Measurements from ENCODE around the gene YWHAE.
"Not testable (repeated sequence)": the region's sequence is repeated elsewhere in the genome, so short reads cannot be mapped to it uniquely, and the experiment has no call there.

Gene YWHAE

DNA sequence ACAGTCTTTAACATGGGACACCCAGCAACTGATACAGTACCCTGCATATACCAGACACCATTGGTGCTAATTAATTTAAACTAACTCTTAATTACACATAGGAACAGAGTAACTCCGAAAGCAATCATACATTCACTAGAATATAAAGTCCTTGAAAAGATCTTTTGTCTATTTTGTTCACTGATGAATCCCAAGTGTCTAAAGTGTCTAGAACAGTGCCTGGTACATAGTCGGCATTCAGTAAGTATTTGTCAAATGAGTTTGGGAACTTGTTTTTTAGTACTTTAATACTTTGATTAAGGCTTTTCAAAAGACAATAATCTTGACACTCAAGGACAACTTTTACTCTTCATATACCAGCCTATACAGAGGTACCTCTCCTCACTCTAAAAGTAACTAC, 13.8 kb downstream of the YWHAE start:
- Histone ChIP-seq H3K36me3 (ENCODE audit: control insufficient read depth, insufficient read depth, low read length) (peaks cover 12% of the 10 kb centered on the region), H3K4me3 (ENCODE audit: low read depth, low read length) (no peak overlapping the region), H3K27ac (ENCODE audit: low read depth, low read length) (no peak overlapping the region), H3K9ac (ENCODE audit: low read length) (no peak overlapping the region), H3K27me3 (ENCODE audit: control insufficient read depth, insufficient read depth, low read length) (no peaks in the 10 kb centered on the region), H3K9me3 (ENCODE audit: control insufficient read depth, insufficient read depth, low read depth, low read length) (no peaks in the 10 kb centered on the region), H3K4me1 (ENCODE audit: control insufficient read depth, insufficient read depth, low read length) (peaks cover 22% of the 10 kb centered on the region)

DNA sequence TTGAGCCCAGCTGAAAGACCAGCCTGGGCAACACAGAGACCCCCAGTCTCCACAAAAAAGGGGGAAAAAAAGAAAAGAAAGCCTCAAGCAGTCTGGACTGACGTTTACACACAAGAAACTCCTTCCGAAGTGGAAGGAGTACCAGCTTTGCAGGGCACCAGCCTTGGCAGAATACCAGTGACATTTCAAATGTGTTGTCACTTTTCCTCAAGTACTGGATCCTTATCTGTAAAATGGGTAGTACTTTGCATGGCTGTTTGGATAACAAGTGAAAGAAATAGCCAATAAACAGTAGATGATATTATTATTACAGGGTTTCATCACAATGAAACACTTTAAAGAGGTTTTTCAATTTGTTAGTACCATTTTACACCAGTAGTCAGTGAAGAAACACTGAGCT, 14.2 kb downstream of the YWHAE start:
- Histone ChIP-seq H3K9me3 (ENCODE audit: control insufficient read depth, insufficient read depth, low read depth, low read length) (no peaks in the 10 kb centered on the region), H3K9ac (ENCODE audit: low read length) (no peak overlapping the region), H3K4me1 (ENCODE audit: control insufficient read depth, insufficient read depth, low read length) (peaks cover 18% of the 10 kb centered on the region), H3K27ac (ENCODE audit: low read depth, low read length) (no peak overlapping the region), H3K36me3 (ENCODE audit: control insufficient read depth, insufficient read depth, low read length) (peaks cover 9% of the 10 kb centered on the region), H3K4me3 (ENCODE audit: low read depth, low read length) (no peak overlapping the region), H3K27me3 (ENCODE audit: control insufficient read depth, insufficient read depth, low read length) (no peaks in the 10 kb centered on the region)

DNA sequence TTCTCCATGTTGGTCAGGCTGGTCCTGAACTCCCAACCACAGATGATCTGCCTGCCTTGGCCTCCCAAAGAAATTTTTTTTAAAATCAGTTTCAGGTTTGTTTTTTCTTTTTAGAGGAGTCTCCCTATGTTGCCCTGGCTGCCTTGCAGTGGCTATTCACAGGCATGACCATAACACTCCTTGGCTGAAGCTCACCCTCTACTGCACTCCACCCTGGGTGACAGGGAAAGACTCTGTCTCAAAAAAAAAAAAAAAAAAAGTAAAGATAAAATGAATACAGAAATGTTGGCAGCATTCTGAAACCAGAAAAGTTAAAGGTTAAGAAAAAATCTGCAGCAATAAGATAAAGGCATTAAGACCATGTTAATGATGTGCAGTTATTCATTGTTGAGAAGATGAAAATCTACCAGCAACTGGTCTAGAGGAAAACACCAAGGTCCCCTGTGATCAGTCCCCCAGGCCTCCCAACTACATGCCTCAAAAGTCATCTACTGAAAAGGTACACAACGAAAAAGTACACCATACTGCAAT, 15.1 kb downstream of the YWHAE start:
- Histone ChIP-seq H3K27ac (ENCODE audit: low read depth, low read length) (no peak overlapping the region), H3K9ac (ENCODE audit: low read length) (no peak overlapping the region), H3K9me3 (ENCODE audit: control insufficient read depth, insufficient read depth, low read depth, low read length) (no peaks in the 10 kb centered on the region), H3K4me3 (ENCODE audit: low read depth, low read length) (no peak overlapping the region), H3K4me1 (ENCODE audit: control insufficient read depth, insufficient read depth, low read length) (peaks cover 22% of the 10 kb centered on the region), H3K36me3 (ENCODE audit: control insufficient read depth, insufficient read depth, low read length) (peaks cover 9% of the 10 kb centered on the region), H3K27me3 (ENCODE audit: control insufficient read depth, insufficient read depth, low read length) (no peaks in the 10 kb centered on the region)

DNA sequence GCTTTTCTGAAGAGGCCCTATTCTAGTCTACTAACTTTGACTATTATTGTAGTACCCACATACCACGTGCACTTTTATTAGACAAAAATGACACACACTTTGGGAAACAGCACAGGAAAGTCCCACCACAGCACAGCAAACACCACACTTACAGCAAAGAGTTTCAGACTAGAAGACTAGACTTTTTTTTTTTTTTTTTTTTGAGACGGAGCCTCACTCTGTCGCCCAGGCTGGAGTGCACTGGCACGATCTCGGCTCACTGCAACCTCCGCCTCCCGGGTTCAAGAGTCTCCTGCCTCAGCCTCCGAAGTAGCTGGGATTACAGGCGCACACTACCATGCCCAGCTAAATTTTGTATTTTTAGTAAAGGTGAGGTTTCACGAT, 20.1 kb downstream of the YWHAE start:
- H3K36me3 ChIP-seq (ENCODE audit: control insufficient read depth, insufficient read depth, low read length) = peaks cover 15% of the 10 kb centered on the region
- no peaks in the 10 kb centered on the region for H3K27me3 ChIP-seq (ENCODE audit: control insufficient read depth, insufficient read depth, low read length)
- H3K9me3 ChIP-seq (ENCODE audit: control insufficient read depth, insufficient read depth, low read depth, low read length) = no peaks in the 10 kb centered on the region
- H3K4me3 ChIP-seq (ENCODE audit: low read depth, low read length) = no peak overlapping the region
- H3K4me1 ChIP-seq (ENCODE audit: control insufficient read depth, insufficient read depth, low read length) = peaks cover 20% of the 10 kb centered on the region; the same call in 1 of the 2 replicates
- H3K27ac ChIP-seq (ENCODE audit: low read depth, low read length) = no peak overlapping the region
- no peak overlapping the region for H3K9ac ChIP-seq (ENCODE audit: low read length)

DNA sequence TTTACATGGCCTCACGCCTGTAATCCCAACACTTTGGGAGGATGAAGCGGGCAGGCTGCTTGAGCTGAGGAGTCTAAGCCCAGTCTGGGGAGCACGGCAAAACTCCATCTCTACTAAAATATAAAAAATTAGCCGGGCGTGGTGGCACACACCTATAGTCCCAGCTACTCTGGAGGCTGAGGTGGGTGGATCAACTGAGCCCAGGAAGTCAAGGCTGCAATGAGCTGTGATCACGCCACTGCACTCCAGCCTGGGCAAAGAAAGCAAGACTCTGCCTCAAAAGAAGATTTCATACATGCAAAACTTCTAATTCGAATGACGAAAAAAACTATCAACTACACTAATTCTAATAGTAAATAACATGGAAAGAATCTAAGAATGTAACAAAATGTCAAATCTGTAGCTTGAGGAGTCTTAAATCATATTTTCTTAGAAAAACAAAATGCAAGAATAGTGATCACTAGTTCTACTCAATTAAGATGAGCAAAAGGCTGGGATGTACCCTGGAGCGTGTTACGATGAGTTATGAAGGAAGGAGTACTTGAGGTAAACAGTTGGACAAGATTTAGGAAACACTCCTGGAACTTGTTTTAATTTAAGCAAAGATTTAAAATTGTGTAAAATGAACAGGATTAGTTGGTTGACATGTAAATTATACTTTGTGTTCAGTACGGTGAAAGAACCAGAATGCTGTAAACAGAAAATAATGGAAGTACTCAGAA, 20.7 kb downstream of the YWHAE start:
- H3K4me3 ChIP-seq (ENCODE audit: low read depth, low read length) = no peak overlapping the region
- peaks cover 20% of the 10 kb centered on the region; the same call in 1 of the 2 replicates for H3K4me1 ChIP-seq (ENCODE audit: control insufficient read depth, insufficient read depth, low read length)
- no peak overlapping the region for H3K27ac ChIP-seq (ENCODE audit: low read depth, low read length)
- H3K9ac ChIP-seq (ENCODE audit: low read length) = no peak overlapping the region
- peaks cover 13% of the 10 kb centered on the region for H3K36me3 ChIP-seq (ENCODE audit: control insufficient read depth, insufficient read depth, low read length)
- H3K9me3 ChIP-seq (ENCODE audit: control insufficient read depth, insufficient read depth, low read depth, low read length) = no peaks in the 10 kb centered on the region
- H3K27me3 ChIP-seq (ENCODE audit: control insufficient read depth, insufficient read depth, low read length) = no peaks in the 10 kb centered on the region

DNA sequence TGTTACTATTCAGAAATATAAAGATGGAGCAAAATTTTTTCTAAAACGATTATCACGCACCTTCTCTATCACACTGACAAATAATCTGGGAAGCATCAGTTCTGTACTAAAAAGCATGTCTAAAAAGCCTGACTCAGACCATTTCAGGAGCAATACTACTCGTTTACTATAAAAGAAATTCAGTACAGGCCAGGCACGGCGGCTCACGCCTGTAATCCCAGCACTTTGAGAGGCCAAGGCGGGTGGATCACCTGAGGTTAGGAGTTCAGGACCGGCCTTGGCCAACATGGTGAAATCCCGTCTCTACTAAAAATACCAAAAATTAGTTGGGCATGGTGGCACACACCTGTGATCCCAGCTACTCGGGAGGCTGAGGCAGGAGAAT, 21.6 kb downstream of the YWHAE start:
- H3K27ac ChIP-seq (ENCODE audit: low read depth, low read length); H3K4me3 ChIP-seq (ENCODE audit: low read depth, low read length); H3K9me3 ChIP-seq (ENCODE audit: control insufficient read depth, insufficient read depth, low read depth, low read length); H3K27me3 ChIP-seq (ENCODE audit: control insufficient read depth, insufficient read depth, low read length); H3K9ac ChIP-seq (ENCODE audit: low read length): not testable (repeated sequence)
- Histone ChIP-seq H3K36me3 (ENCODE audit: control insufficient read depth, insufficient read depth, low read length) (peaks cover 19% of the 10 kb centered on the region; the same call in 1 of the 2 replicates), H3K4me1 (ENCODE audit: control insufficient read depth, insufficient read depth, low read length) (peaks cover 20% of the 10 kb centered on the region; the same call in 1 of the 2 replicates)

DNA sequence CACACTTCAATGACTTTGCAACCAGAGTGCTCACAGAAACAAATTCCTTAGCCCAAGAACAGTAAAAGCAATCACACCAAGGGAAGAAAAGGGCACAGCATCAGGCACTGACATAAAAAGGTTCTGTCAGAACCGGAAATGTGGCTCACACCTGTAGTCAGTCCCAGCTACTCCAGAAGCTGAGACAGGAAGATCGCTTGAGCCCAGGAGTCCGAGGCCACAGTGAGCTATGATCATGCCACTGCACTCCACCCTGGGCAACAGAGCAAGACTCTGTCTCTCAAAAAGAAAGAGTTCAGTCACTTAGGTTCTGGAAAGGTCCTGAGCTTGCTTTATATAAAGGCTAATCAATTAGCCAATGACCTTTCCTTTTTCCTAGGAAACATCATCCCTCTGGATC, 22.7 kb downstream of the YWHAE start:
- no peak overlapping the region for H3K4me3 ChIP-seq (ENCODE audit: low read depth, low read length)
- no peaks in the 10 kb centered on the region for H3K9me3 ChIP-seq (ENCODE audit: control insufficient read depth, insufficient read depth, low read depth, low read length)
- no peak overlapping the region for H3K27ac ChIP-seq (ENCODE audit: low read depth, low read length)
- H3K9ac ChIP-seq (ENCODE audit: low read length) = no peak overlapping the region
- H3K27me3 ChIP-seq (ENCODE audit: control insufficient read depth, insufficient read depth, low read length) = no peaks in the 10 kb centered on the region
- peaks cover 25% of the 10 kb centered on the region; the same call in 1 of the 2 replicates for H3K4me1 ChIP-seq (ENCODE audit: control insufficient read depth, insufficient read depth, low read length)
- peaks cover 27% of the 10 kb centered on the region for H3K36me3 ChIP-seq (ENCODE audit: control insufficient read depth, insufficient read depth, low read length)

DNA sequence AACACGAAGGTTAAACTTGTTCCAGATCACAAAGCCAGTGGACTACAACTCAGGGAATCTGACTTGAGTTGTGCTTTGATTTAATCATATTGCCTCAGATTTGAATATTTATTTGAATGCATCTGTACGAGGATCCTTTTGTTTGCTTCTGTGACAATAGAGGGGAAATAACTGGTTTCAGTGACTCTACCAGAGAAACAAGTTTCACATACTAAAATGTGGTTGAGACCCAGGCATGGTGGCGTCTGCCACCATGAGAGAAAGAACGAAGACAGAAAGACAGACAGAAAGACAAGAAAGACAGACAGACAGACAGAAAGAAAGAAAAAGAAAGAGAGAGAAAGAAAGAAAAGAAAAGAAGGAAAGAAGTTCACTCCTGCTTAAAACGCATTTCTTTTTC, 24.0 kb downstream of the YWHAE start:
- H3K36me3 ChIP-seq (ENCODE audit: control insufficient read depth, insufficient read depth, low read length) = peaks cover 27% of the 10 kb centered on the region
- no peaks in the 10 kb centered on the region for H3K27me3 ChIP-seq (ENCODE audit: control insufficient read depth, insufficient read depth, low read length)
- no peaks in the 10 kb centered on the region for H3K9me3 ChIP-seq (ENCODE audit: control insufficient read depth, insufficient read depth, low read depth, low read length)
- peaks cover 20% of the 10 kb centered on the region; the same call in 1 of the 2 replicates for H3K4me1 ChIP-seq (ENCODE audit: control insufficient read depth, insufficient read depth, low read length)
- no peak overlapping the region for H3K9ac ChIP-seq (ENCODE audit: low read length)
- no peak overlapping the region for H3K27ac ChIP-seq (ENCODE audit: low read depth, low read length)
- no peak overlapping the region for H3K4me3 ChIP-seq (ENCODE audit: low read depth, low read length)

DNA sequence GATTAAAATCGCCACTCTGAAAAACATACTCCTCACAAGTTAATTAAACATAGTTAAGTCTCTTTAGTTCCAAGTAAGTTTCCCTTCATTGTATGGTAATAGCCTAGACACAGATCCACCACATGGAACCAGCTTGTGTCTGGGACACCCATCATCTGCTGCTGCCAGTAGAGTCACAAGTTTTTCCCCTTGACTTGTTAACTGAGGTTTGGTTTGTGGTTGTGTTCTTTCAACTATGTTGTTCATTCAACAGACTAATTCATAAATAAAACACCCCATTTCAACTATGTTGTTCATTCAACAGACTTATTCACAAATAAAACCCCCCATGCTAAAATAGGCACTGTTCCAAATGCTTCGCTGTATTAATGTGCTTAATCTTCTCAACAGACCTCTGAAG, 24.4 kb downstream of the YWHAE start:
- H3K36me3 ChIP-seq (ENCODE audit: control insufficient read depth, insufficient read depth, low read length) = peaks cover 27% of the 10 kb centered on the region
- no peak overlapping the region for H3K9ac ChIP-seq (ENCODE audit: low read length)
- no peaks in the 10 kb centered on the region for H3K9me3 ChIP-seq (ENCODE audit: control insufficient read depth, insufficient read depth, low read depth, low read length)
- H3K4me3 ChIP-seq (ENCODE audit: low read depth, low read length) = no peak overlapping the region
- H3K27me3 ChIP-seq (ENCODE audit: control insufficient read depth, insufficient read depth, low read length) = no peaks in the 10 kb centered on the region
- H3K4me1 ChIP-seq (ENCODE audit: control insufficient read depth, insufficient read depth, low read length) = peaks cover 20% of the 10 kb centered on the region; the same call in 1 of the 2 replicates
- H3K27ac ChIP-seq (ENCODE audit: low read depth, low read length) = no peak overlapping the region

DNA sequence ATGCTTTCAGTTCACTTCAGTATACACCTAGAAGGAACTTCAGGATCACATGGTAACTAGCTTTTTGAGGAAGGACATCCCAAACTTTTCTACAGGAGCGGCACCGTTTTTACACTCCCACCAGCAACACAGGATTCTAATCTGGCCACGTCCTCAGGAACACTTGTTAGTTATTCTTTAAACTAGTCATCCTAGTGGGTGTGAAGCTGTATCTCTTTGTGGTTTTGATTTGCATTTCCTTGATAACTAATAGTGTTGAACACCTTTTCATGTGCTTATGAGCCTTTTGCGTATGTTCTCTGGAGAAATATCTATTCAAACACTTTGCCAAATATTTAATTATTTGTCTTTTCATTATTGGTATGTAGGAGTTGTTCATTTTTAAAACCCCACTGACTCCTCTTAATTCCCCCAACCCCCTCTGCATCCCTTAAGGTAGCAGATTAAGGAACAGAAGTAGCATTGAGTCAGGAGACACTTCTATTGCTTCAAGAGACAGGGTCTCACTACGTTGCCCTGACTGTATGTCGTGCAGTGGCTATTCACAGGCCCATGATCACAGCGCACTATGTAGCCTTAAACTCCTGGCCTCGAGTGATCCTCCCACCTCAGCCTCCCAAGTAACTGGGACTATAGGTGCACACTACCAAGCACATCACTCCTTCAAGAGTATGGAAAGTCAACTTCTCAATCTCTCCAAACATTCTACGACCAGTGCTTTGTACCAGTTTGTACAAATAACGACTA, 25.4 kb downstream of the YWHAE start:
- H3K36me3 ChIP-seq (ENCODE audit: control insufficient read depth, insufficient read depth, low read length) = peaks cover 25% of the 10 kb centered on the region
- no peak overlapping the region for H3K27ac ChIP-seq (ENCODE audit: low read depth, low read length)
- H3K9ac ChIP-seq (ENCODE audit: low read length) = no peak overlapping the region
- no peaks in the 10 kb centered on the region for H3K9me3 ChIP-seq (ENCODE audit: control insufficient read depth, insufficient read depth, low read depth, low read length)
- peaks cover 12% of the 10 kb centered on the region; the same call in 1 of the 2 replicates for H3K4me1 ChIP-seq (ENCODE audit: control insufficient read depth, insufficient read depth, low read length)
- H3K27me3 ChIP-seq (ENCODE audit: control insufficient read depth, insufficient read depth, low read length) = no peaks in the 10 kb centered on the region
- no peak overlapping the region for H3K4me3 ChIP-seq (ENCODE audit: low read depth, low read length)

DNA sequence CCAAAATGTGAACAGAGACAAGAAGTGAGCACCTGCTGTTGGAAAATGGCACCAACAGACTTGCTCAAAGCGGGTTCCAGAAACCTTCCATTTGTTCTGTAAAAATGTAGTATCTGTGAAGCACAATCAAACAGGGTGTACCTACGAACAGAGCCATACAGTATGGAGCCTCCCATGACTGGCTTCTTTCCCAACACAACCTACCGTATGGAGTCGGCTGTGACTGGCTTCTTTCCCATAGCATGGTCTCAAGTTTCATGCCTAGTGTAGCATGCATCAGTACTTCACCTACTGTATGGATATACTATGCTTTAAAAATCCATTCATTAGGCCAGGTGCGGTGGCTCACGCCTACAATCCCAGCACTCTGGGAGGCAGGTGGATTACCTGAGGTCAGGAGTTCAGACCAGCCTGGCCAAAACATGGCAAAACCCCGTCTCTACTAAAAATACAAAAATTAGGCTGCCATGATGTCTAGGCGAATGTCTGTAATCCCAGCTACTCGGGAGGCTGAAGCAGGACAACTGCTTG, 26.2 kb downstream of the YWHAE start:
- Histone ChIP-seq H3K27ac (ENCODE audit: low read depth, low read length) (no peak overlapping the region), H3K36me3 (ENCODE audit: control insufficient read depth, insufficient read depth, low read length) (peaks cover 23% of the 10 kb centered on the region), H3K4me1 (ENCODE audit: control insufficient read depth, insufficient read depth, low read length) (0 out of 2 replicates have a peak, but pooled peaks cover 6% of the 10 kb centered on the region)

More for the DNA sequence above, 26.2 kb downstream of the YWHAE start:
- no peak overlapping the region for H3K9ac ChIP-seq (ENCODE audit: low read length)
- no peaks in the 10 kb centered on the region for H3K9me3 ChIP-seq (ENCODE audit: control insufficient read depth, insufficient read depth, low read depth, low read length)
- H3K27me3 ChIP-seq (ENCODE audit: control insufficient read depth, insufficient read depth, low read length) = no peaks in the 10 kb centered on the region
- no peak overlapping the region for H3K4me3 ChIP-seq (ENCODE audit: low read depth, low read length)

Data from HUES6 (cell line).